H9 (cell line): Measurements from ENCODE around the gene UNC5A. TPM values are rescaled to one million over a fixed set of nuclear protein-coding genes. Genes with fewer than 3 reads are reported as not detected.

Experiments
- DNase-seq: peaks from one replicate; pipeline ENCODE4 v3.0.0-alpha.2; 2017
- H2AFZ ChIP-seq: one replicate; pipeline ENCODE4 v1.6.1; 2013; ENCODE audit warnings: mild to moderate bottlenecking, low read length, control low read depth, moderate library complexity
- H2AK5ac ChIP-seq: 2 replicates; pipeline ENCODE4 v1.6.1; 2013; ENCODE audit warnings: low read length, control low read depth, mixed read lengths; ENCODE audit not compliant: insufficient read length
- H2BK120ac ChIP-seq: one replicate; pipeline ENCODE4 v1.6.1; 2013; ENCODE audit warnings: low read depth, mild to moderate bottlenecking, low read length, control low read depth, inconsistent platforms; ENCODE audit not compliant: poor library complexity, severe bottlenecking
- H2BK12ac ChIP-seq: 2 replicates; pipeline ENCODE4 v1.6.1; 2013; ENCODE audit warnings: low read length, control low read depth, mixed read lengths, low read depth; ENCODE audit not compliant: insufficient read length
- H2BK15ac ChIP-seq: 2 replicates; pipeline ENCODE4 v1.6.1; 2013; ENCODE audit warnings: low read depth, low read length, control low read depth
- H2BK20ac ChIP-seq: one replicate; pipeline ENCODE4 v1.6.1; 2013; ENCODE audit warnings: low read depth, mild to moderate bottlenecking, low read length, control low read depth, inconsistent platforms; ENCODE audit not compliant: poor library complexity, severe bottlenecking
- H2BK5ac ChIP-seq: 2 replicates; pipeline ENCODE4 v1.6.1; 2013; ENCODE audit warnings: low read length, control low read depth, mixed read lengths; ENCODE audit not compliant: insufficient read length
- H3K14ac ChIP-seq: 2 replicates; pipeline ENCODE4 v1.6.1; 2013; ENCODE audit warnings: low read length, control low read depth; ENCODE audit not compliant: insufficient read depth
- H3K18ac ChIP-seq: 2 replicates; pipeline ENCODE4 v1.6.1; 2013; ENCODE audit warnings: low read depth, mild to moderate bottlenecking, mixed read lengths, low read length, control low read depth; ENCODE audit not compliant: insufficient read length
- H3K23ac ChIP-seq: 2 replicates; pipeline ENCODE4 v1.6.1; 2013; ENCODE audit warnings: low read length, control low read depth, mixed read lengths, low read depth; ENCODE audit not compliant: insufficient read length
- H3K23me2 ChIP-seq: 2 replicates; pipeline ENCODE4 v1.6.1; 2013; ENCODE audit warnings: low read depth, mild to moderate bottlenecking, mixed read lengths, low read length, control low read depth; ENCODE audit not compliant: insufficient read length, poor library complexity, severe bottlenecking
- H3K27ac ChIP-seq: 2 replicates; pipeline ENCODE4 v1.5.1; 2013; ENCODE audit warnings: low read length, control low read depth, mixed read lengths, low read depth; ENCODE audit not compliant: insufficient read length
- H3K27me3 ChIP-seq: 2 replicates; pipeline ENCODE4 v1.6.1; 2013; ENCODE audit warnings: low read length, control low read depth, inconsistent platforms; ENCODE audit not compliant: insufficient read depth
- H3K4ac ChIP-seq: 2 replicates; pipeline ENCODE4 v1.6.1; 2013; ENCODE audit warnings: low read depth, mild to moderate bottlenecking, control low read depth, inconsistent platforms, low read length, moderate library complexity
- H3K4me1 ChIP-seq: 2 replicates; pipeline ENCODE4 v1.6.1; 2013; ENCODE audit warnings: low read length, control low read depth, inconsistent platforms; ENCODE audit not compliant: insufficient read depth
- H3K4me2 ChIP-seq: 2 replicates; pipeline ENCODE4 v1.6.1; 2013; ENCODE audit warnings: low read length, control low read depth, mixed read lengths; ENCODE audit not compliant: insufficient read length, insufficient read depth
- H3K56ac ChIP-seq: 2 replicates; pipeline ENCODE4 v1.6.1; 2013; ENCODE audit warnings: low read depth, mild to moderate bottlenecking, mixed read lengths, low read length, control low read depth; ENCODE audit not compliant: insufficient read length
- H3K79me1 ChIP-seq: 2 replicates; pipeline ENCODE4 v1.6.1; 2013; ENCODE audit warnings: low read depth, mild to moderate bottlenecking, moderate library complexity, low read length, control low read depth, inconsistent platforms; ENCODE audit not compliant: insufficient read depth, poor library complexity, severe bottlenecking
- H3K79me2 ChIP-seq: 2 replicates; pipeline ENCODE4 v1.6.1; 2013; ENCODE audit warnings: low read length, control low read depth, inconsistent platforms; ENCODE audit not compliant: insufficient read depth
- H3K9ac ChIP-seq: 2 replicates; pipeline ENCODE4 v1.6.1; 2013; ENCODE audit warnings: low read length, control low read depth, mixed read lengths; ENCODE audit not compliant: insufficient read length; ENCODE audit errors: extremely low read depth
- H3K9me3 ChIP-seq: one replicate; pipeline ENCODE4 v1.6.1; 2013; ENCODE audit warnings: low read depth, low read length, inconsistent platforms; ENCODE audit not compliant: control insufficient read depth
- H3T11ph ChIP-seq: one replicate; pipeline ENCODE4 v1.6.1; 2013; ENCODE audit warnings: mild to moderate bottlenecking, low read length, control low read depth, inconsistent platforms
- H4K20me1 ChIP-seq: one replicate; pipeline ENCODE4 v1.6.1; 2013; ENCODE audit not compliant: control insufficient read depth, insufficient read length, insufficient read depth
- H4K5ac ChIP-seq: 2 replicates; pipeline ENCODE4 v1.6.1; 2013; ENCODE audit warnings: low read depth, mild to moderate bottlenecking, mixed read lengths, low read length, control low read depth; ENCODE audit not compliant: insufficient read length
- H4K8ac ChIP-seq: replicated peaks from 2 replicates; pipeline ENCODE4 v1.6.1; 2013; ENCODE audit warnings: low read length, control low read depth, mixed read lengths, low read depth; ENCODE audit not compliant: insufficient read length
- H4K91ac ChIP-seq: 2 replicates; pipeline ENCODE4 v1.6.1; 2013; ENCODE audit warnings: low read depth, mild to moderate bottlenecking, moderate library complexity, mixed read lengths, low read length, control low read depth; ENCODE audit not compliant: insufficient read length
- H3K27ac Mint-ChIP-seq, 3 experiments: 2 replicates in 2 of 3; 3 replicates in 1 of 3; pipeline ENCODE4 v1.8.0; 2020 to 2021; ENCODE audit warnings: mixed read lengths in 3 of 3, mild to moderate bottlenecking in 1 of 3, moderate library complexity in 1 of 3
- H3K27me3 Mint-ChIP-seq: 2 replicates; pipeline ENCODE4 v1.8.0; 2021; ENCODE audit warnings: low read depth, mild to moderate bottlenecking, moderate library complexity, mixed read lengths
- H3K36me3 Mint-ChIP-seq, 3 experiments: 2 replicates in 2 of 3; 3 replicates in 1 of 3; pipeline ENCODE4 v1.8.0; 2020 to 2021; ENCODE audit warnings: low read depth in 3 of 3, mixed read lengths in 3 of 3; ENCODE audit not compliant: insufficient read depth in 1 of 3
- H3K4me1 Mint-ChIP-seq, 2 experiments: 2 replicates each; pipeline ENCODE4 v1.8.0; 2020; ENCODE audit warnings: mixed read lengths in 2 of 2
- H3K4me3 Mint-ChIP-seq, 2 experiments: 2 replicates in 1 of 2; 3 replicates in 1 of 2; pipeline ENCODE4 v1.8.0; 2020 to 2021; ENCODE audit warnings: mild to moderate bottlenecking in 2 of 2, mixed read lengths in 2 of 2, moderate library complexity in 1 of 2
- H3K9me3 Mint-ChIP-seq, 2 experiments: 2 replicates in 1 of 2; 3 replicates in 1 of 2; pipeline ENCODE4 v1.8.0; 2020; ENCODE audit warnings: mild to moderate bottlenecking in 2 of 2, mixed read lengths in 2 of 2, moderate library complexity in 1 of 2
- WGBS: extraction: QIAGEN DNeasy Blood & Tissue Kit; methylation state at CpG from one replicate; pipeline ENCODE4 v1.1.7; 2013; ENCODE audit warnings: missing lambda C conversion rate, low lambda C conversion rate, mixed read lengths; ENCODE audit not compliant: insufficient read length; ENCODE audit errors: extremely low coverage; 5-methylcytosine and 5-hydroxymethylcytosine counted together
- total RNA-seq: library from RNA; stranded (reverse); gene quantifications from 2 replicates; pipeline ENCODE4 v1.2.1, GENCODE V29; 2021
- TF ChIP-seq, protein P1 (sequence below): fragments of 200-600 bp; sonication (generic); conservative IDR thresholded peaks from 3 replicates; pipeline ENCODE4 v1.8.0; 2021; ENCODE audit warnings: antibody characterized with exemption, mild to moderate bottlenecking

Gene UNC5A
- total RNA-seq, 1 experiment from 2014 or later: 4.4 TPM

DNA sequence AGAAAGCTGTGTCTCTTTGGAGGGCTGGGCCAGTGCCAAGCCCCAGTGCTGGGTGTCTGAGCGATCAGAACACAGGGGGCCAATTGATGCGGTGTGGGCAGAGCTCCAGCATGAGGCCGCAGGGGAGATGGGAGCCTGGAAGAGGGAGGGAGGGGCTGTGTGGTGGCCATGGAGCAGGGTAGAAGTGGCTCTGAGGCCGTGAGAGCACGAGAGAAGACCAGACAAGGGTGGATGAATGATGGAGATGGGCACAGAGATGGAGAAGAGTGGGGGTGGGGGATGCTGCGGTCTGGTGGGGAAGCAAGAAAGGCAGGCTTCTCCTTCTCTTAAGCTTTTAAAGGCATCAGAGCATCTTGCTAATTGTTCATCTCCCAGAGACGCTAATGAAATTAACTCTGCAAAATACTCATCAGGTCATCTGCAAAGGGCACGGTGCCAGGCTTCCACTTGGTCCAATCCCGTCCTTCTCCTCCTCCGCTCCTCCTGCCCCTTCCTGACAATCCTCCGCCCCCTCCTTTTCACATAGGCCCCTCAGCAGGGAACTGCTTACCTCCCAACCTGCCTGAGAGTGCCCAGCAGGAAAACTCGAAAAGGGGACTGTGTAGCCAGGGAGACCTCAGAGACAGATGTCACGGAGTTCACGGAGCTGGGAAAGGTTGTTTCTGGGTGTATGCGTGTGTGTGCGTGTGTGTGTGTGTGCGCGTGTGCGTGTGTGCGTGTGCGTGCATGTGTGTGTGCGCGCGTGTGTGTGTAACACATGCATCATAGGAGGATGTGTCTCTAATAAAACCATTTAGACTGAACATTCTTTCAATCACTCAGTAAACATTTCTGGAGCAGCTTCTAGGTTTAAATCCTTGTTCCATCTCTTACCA, 7.1 kb upstream of the UNC5A start:
- H3K27ac Mint-ChIP-seq: no peak overlapping the region
- Histone ChIP-seq H3K27ac (no peak overlapping the region), H3K4me1 (no peaks in the 10 kb centered on the region), H3K4ac (no peak overlapping the region), H2AK5ac (no peak overlapping the region), H4K91ac (no peak overlapping the region), H3K79me2 (no peaks in the 10 kb centered on the region), H3K18ac (no peak overlapping the region), H3K14ac (no peak overlapping the region), H4K8ac (no peak overlapping the region), H3T11ph (no peak overlapping the region), H3K9me3 (no peaks in the 10 kb centered on the region), H2BK20ac (no peak overlapping the region), H4K20me1 (no peaks in the 10 kb centered on the region), H2AFZ (no peak overlapping the region), H3K9ac (no peak overlapping the region), H3K79me1 (no peaks in the 10 kb centered on the region), H2BK15ac (no peak overlapping the region), H2BK12ac (no peak overlapping the region), H3K4me2 (no peak overlapping the region), H3K27me3 (no peaks in the 10 kb centered on the region; the same call in 1 of the 2 replicates), H3K56ac (no peak overlapping the region), H2BK5ac (no peak overlapping the region), H4K5ac (no peak overlapping the region), H3K23me2 (no peaks in the 10 kb centered on the region), H2BK120ac (no peak overlapping the region), H3K23ac (no peak overlapping the region)
- H3K9me3 Mint-ChIP-seq: no peaks in the 10 kb centered on the region; a peak in 2 of 5 replicates
- no CpG with 5 or more reads among the region's 24 CpGs for WGBS
- no peak for DNase-seq
- no peaks in the 10 kb centered on the region for H3K36me3 Mint-ChIP-seq
- no peak overlapping the region for H3K4me3 Mint-ChIP-seq
- peaks cover 49% of the 10 kb centered on the region for H3K27me3 Mint-ChIP-seq
- TF ChIP-seq, protein P1, sequence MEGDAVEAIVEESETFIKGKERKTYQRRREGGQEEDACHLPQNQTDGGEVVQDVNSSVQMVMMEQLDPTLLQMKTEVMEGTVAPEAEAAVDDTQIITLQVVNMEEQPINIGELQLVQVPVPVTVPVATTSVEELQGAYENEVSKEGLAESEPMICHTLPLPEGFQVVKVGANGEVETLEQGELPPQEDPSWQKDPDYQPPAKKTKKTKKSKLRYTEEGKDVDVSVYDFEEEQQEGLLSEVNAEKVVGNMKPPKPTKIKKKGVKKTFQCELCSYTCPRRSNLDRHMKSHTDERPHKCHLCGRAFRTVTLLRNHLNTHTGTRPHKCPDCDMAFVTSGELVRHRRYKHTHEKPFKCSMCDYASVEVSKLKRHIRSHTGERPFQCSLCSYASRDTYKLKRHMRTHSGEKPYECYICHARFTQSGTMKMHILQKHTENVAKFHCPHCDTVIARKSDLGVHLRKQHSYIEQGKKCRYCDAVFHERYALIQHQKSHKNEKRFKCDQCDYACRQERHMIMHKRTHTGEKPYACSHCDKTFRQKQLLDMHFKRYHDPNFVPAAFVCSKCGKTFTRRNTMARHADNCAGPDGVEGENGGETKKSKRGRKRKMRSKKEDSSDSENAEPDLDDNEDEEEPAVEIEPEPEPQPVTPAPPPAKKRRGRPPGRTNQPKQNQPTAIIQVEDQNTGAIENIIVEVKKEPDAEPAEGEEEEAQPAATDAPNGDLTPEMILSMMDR: no peak
- peaks cover 10 to 16% of the 10 kb centered on the region in 2 experiments for H3K4me1 Mint-ChIP-seq
